Muscle of back (tissue), 11 donors: ENCODE measurements around the gene NSUN2. TPM values are rescaled to one million over a fixed set of nuclear protein-coding genes. Genes with fewer than 3 reads are reported as not detected.
"Not testable (repeated sequence)": the region's sequence is repeated elsewhere in the genome, so short reads cannot be mapped to it uniquely, and the experiment has no call there.

Experiments used
- DNase-seq, 3 donors: peaks; one replicate each; pipeline versions ENCODE4 v3.0.0 to v3.0.0-alpha.2; 2013
- polyA plus RNA-seq, 10 donors: library from polyadenylated mRNA; unstranded; fragments of 120-200 nt; gene quantifications; one replicate each; pipeline ENCODE4 v1.2.1, GENCODE V29; 2013; ENCODE audit not compliant: insufficient read length in 10 of 10

Gene NSUN2
- polyA plus RNA-seq, 10 donors = 32.8 to 67.8 (median 42.0) TPM

DNA sequence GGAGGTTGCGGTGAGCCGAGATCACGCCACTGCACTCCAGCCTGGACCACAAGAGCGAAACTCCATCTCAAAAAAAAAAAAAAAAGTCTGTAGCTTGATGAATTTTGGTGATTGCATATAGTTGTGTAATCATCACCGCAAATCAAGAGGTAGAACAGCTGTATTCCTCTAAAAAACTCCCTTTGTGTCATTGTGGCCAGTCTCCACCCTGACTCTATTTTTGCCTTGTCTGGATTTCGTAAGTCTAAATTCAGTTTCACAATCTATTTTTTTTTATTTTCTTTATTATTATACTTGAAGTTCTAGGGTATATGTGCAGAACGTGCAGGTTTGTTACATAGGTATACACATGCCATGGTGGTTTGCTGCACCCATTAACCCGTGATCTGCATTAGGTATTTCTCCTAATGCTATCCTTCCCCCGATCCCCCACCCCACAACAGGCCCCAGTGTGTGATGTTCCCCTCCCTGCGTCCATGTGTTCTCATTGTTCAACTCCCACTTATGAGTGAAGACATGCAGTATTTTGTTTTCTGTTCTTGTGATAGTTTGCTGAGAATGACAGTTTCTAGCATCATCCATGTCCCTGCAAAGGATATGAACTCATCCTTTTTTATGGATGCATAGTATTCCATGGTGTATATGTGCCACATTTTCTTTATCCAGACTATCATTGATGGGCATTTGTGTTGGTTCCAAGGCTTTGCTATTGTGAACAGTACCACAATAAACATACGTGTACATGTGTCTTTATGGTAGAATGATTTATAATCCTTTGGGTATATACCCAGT is 12.9 kb upstream of the NSUN2 start:
- not testable (repeated sequence) for DNase-seq

DNA sequence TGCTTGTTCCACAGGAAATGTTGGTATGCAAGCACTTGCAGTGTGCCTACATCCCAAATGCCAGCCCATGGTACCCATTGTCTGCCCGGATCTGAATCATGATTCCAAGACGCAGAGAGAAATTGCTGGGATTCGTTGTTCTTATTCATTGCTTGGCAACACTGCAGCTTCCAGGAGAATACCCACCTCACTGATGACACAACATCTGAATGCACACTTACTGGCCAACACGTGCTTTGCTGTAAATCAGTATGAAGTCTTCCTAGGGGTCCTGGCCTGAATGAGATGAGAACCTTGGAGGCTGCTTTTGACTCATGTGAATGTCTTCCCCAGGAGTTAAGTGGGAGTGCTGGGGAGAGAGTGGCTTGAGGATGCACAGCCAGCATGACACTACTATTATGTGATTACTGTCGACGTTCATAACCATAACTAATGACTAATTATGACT is 12.0 kb upstream of the NSUN2 start:
- no peak for DNase-seq

DNA sequence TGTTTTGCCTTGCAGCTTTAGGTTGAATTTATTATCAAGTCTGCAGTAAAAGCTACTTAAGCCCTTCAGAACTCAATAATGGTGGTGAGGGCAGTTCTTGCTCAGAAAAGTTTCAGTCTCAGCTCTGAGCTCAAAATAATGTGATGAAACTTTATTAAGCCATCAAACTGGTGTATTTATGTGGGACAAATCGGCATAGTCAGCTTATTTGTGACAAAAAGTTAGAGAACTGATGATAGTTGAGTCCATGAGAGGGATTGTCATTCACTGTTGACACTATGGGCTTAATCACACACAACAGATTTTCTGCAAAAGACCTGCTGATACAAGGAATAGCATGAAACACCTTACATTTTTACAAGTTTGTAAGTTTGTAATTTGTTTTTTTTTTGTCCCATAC is 9.8 kb upstream of the NSUN2 start:
- no peak for DNase-seq

- DNase-seq = no peak
These were observed 5.4 kb upstream of the NSUN2 start for GRCh38 chr5:6638236-6638635.

DNA sequence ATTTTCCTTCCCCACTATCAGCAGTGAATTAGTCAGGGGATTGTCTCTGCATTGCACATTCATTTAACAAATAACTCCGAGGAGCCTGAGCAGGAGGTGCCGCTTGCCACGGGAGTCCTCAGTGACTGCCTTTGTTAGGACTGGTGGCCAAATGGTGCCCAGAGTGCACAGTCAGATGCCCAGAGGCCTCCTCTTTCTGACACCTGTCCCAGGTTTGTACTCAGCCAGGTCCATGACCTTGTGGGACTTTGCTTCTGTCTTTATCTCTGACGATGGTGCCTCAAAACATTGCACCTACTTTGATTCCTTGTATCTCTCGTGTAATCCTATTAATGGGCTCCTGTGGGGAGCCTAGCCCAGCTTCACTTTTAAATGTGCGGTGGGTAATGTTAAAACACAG is 4.7 kb upstream of the NSUN2 start:
- no peak for DNase-seq

- no peak for DNase-seq
These were observed 4.2 kb upstream of the NSUN2 start for GRCh38 chr5:6637022-6637421.

DNA sequence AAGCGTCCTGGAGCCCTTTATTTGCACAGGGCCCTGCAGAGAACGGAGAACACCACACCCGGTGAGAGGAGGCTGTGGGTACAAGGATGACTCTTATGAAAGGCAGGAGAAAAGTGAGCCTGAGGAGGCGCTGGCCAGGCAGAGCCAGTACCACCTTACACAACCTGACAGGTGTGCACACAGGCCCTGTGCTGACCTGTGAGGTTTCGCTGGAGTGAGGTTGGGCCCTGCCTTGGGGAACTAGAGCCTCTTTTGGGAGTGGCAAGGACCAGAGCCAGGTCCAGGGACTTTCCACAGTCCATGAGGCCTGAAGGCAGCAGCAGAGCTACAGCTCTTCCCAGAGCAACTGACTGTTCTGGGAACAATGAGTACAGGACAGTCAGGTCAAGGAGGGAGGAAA is 3.4 kb upstream of the NSUN2 start:
- no peak for DNase-seq

DNA sequence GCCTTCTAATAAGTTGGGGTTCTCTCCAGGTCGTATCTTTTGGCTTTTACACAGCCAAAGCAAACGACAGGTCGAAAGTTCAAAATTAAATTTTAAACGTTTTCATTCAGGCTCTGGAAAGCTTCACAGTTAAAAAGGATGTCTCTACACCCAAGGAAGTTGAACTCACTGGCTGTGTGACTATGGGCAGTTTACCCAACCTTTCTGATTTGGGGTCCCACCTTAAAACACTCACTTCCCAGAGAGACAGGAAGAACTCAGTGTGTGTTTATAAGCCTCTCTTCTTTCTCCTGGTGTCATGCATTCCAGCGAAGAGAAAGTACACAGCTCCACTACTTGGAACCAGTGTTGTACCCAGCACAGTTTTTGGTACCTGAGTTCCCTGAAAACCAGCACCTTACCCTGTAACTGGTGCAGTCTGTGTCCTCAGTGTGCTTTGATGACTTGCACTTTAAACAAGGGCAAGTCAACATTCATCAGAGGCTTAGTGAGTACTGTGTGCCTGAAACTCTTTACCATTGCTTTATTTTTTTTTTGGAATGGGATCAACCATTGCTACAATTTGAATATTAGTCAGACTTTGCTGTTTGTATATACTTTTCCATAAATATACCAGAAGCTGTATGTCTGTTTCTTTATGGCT is 2.1 kb upstream of the NSUN2 start:
- no peak for DNase-seq

GRCh38 chr5:6634306-6634705 is 1.5 kb upstream of the NSUN2 start:
- no peak for DNase-seq

- peak in 2 of 3 donors; percentile 19 to 52 for DNase-seq
These were observed 813 bp upstream of the NSUN2 start for GRCh38 chr5:6633469-6634245.

- peak in 1 of 3 donors; percentile 16 for DNase-seq
These were observed 438 bp downstream of the NSUN2 start for GRCh38 chr5:6632324-6632887.

DNA sequence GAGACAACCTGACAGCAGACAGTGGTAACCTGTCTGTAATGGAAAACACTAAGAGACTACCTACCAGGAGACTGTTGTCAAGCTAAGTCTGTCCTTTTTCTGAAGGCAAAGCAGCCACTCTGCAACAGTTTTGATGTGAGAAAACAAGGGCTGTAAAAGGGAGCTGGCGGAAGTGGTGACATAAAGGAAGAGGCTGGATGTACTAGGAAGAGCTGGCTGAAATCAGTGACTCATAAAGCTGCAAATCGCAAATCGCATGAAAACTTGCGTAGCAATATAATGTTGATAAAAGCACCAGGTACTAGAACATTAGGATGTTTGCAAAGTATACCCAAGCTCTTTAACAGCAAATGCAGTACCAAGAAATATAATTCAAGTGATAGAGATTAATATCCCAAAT is 1.4 kb downstream of the NSUN2 start:
- DNase-seq = no peak

DNA sequence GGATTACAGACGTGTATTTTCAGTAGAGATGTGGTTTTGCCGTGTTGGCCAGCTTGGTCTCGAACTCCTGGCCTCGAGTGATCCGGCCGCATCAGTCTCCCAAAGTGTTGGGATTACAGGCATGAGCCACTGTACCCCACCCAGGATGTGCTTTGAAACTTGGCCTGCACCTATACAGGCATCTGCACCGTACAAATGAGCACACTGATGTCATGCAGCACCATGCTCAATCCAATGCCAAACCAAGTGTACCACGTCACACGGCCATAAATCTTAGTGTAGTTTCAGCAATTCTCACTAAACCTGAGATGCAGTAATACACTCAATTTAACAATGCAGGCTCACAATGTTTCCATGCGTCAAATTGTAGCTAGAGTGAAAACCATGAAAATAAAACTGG is 6.3 kb downstream of the NSUN2 start:
- no peak for DNase-seq

DNA sequence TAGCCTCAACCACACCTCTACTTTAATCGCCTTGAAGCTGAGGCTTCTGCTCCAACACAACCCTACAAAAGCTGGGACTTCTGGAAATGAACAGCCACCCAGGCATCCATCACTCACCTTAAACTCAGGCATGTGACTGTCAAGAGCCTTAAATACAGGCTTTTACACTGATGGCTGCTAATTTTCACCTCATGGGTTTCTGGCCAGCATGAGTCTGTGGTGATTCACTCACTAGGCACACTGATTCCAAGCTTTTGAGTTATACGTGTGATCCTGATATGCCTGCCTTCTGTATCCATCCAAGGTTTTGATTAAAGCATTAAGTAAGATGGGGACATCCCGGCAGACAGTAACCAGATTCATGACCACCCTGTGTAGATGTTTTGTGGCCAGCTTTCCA is 8.9 kb downstream of the NSUN2 start:
- DNase-seq = no peak

DNA sequence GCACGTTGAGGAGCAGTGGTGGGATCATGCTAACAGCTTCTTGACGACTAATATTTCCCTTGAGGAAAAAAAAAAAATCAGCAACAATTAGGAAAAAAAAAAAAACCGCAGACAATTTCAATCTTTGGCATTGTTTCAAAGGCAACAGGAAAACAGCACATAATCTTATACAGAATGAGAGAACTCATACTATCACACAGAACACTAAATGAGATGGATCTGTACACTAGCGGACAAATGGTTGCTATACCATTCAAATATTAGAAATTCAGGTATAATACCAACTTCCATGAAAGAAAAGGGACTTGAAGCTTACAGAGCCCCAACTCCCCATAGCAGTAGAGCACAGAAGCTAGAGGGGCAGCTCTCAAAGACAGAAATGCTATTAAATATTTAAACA is 9.6 kb downstream of the NSUN2 start:
- DNase-seq = no peak

GRCh38 chr5:6616632-6617031 is 16.2 kb downstream of the NSUN2 start:
- no peak for DNase-seq

- peak; percentile 29 to 32 (median 30) for DNase-seq
These were observed 17.6 kb downstream of the NSUN2 start for GRCh38 chr5:6615034-6615815.

GRCh38 chr5:6611334-6612256 is 21.2 kb downstream of the NSUN2 start:
- no peak for DNase-seq

GRCh38 chr5:6608016-6608415 is 24.8 kb downstream of the NSUN2 start:
- DNase-seq = no peak

DNA sequence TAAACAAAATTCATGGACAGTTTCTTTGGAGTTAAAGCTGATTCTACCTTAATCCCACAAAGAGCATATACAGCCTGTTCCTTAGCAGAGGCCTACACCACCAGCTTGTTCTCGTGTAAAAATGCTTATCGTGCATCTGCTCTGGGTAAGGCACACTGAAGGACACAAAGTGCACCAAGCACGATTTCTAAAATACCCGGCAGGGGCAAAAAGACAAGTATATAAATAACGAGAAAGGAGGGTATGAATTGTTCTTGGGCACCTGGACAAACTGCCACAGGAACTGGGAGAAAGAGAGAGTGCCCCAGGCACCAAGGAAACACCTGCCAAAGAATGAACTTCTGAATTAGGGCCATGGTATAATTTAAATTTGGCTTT is 25.3 kb downstream of the NSUN2 start:
- DNase-seq = no peak
